ENCODE measurements around the gene LRRIQ1. TPM values are rescaled to one million over a fixed set of nuclear protein-coding genes. Genes with fewer than 3 reads are reported as not detected.

The LRRIQ1 gene
- total and polyA plus RNA-seq, 2 donors (not counting 1 experiment from before 2014, with no cell fraction given): not detected

GRCh38 chr12:85280165-85280983 lies 244.2 kb downstream of the LRRIQ1 start, which contains the start of gene ALX1:
TSS of gene ALX1 (plus strand) at chr12:85280220. CDS start at chr12:85280262, 42 bp downstream.
- Mint-ChIP-seq H3K27ac (no peak within 1 kb of the TSS), H3K27me3 (peaks cover 58% of the 10 kb centered on the region), H3K4me3 (peak within 1 kb of the TSS; percentile 63), H3K4me1 (peaks cover 10% of the 10 kb centered on the region), H3K9me3 (ENCODE audit: insufficient read depth) (no peaks in the 10 kb centered on the region)
- Histone ChIP-seq H3K4me1 (ENCODE audit: control insufficient read depth in 2 of 2, insufficient read depth in 2 of 2, low read length in 2 of 2) (peaks cover 8 to 11% of the 10 kb centered on the region in 2 donors), H3K36me3 (replicated peaks in 1 of 2; ENCODE audit: control extremely low read depth in 1 of 2, control insufficient read depth in 1 of 2, extremely low read depth in 1 of 2, insufficient read depth in 2 of 2, low read length in 1 of 2) (no peaks in the 10 kb centered on the region), H3K4me2 (replicated peaks; ENCODE audit: low read depth, low read length, poor library complexity, severe bottlenecking) (peak within 1 kb of the TSS; percentile 54), H3K9me3 (ENCODE audit: control extremely low read depth in 1 of 3, control insufficient read depth in 2 of 3, insufficient read depth in 1 of 3, low read length in 2 of 3) (peaks cover 0 to 23% (median 0%) of the 10 kb centered on the region in 3 donors), H3K9ac (ENCODE audit: low read length) (peak within 1 kb of the TSS; percentile 35), H3K27me3 (replicated peaks in 1 of 4; ENCODE audit: control extremely low read depth in 1 of 4, control insufficient read depth in 3 of 4, insufficient read depth in 4 of 4, low read length in 3 of 4) (peaks cover 1 to 52% (median 42%) of the 10 kb centered on the region in 4 experiments), H3K27ac (ENCODE audit: low read length in 2 of 2) (no peak within 1 kb of the TSS), H3K4me3 (ENCODE audit: control extremely low read depth in 1 of 5, extremely low read depth in 1 of 5, insufficient read depth in 1 of 5, low read depth in 2 of 5, low read length in 4 of 5) (peak within 1 kb of the TSS in 3 of 5 experiments; percentile 2 to 32 (median 23)), H4K20me1 (ENCODE audit: control insufficient read depth, insufficient read depth, low read length, poor library complexity, severe bottlenecking) (no peaks in the 10 kb centered on the region), H2AFZ (ENCODE audit: insufficient read depth, low read depth, low read length, poor library complexity, severe bottlenecking) (no peak within 1 kb of the TSS), H3K79me2 (ENCODE audit: control insufficient read depth, insufficient read depth, low read length) (no peaks in the 10 kb centered on the region)
- intact Hi-C loops (cut with micrococcal nuclease): no loop called here
- DNase-seq (peak; percentile 33), ATAC-seq (ENCODE audit: low read depth) (no peak)
- CTCF ChIA-PET: no interaction called here
- POLR2A ChIA-PET: no interaction called here
- WGBS (ENCODE audit: insufficient coverage): 4% methylated on average over 39 of the region's 49 CpGs
- TF ChIP-seq CTCF (IDR thresholded peaks at IDR 0.05) (no peak), EZH2 (IDR thresholded peaks at IDR 0.05; ENCODE audit: borderline replicate concordance, insufficient read depth, low read depth, low read length, poor library complexity, severe bottlenecking) (no peak)
